Mammary epithelial cell (primary cell): ENCODE results near the gene SORBS1.

ENCODE experiments used
- EZH2 ChIP-seq: IDR thresholded peaks from 2 replicates; pipeline ENCODE4 v1.6.1; 2012; ENCODE audit warnings: low read length, inconsistent platforms, borderline replicate concordance
- TF ChIP-seq, protein P1 (sequence below), 2 donors: IDR thresholded peaks in 1 of 2; conservative IDR thresholded peaks in 1 of 2; 2 replicates each; pipeline ENCODE4 v1.5.1; 2011 to 2012; ENCODE audit warnings: inconsistent platforms in 2 of 2, low read length in 2 of 2, mild to moderate bottlenecking in 2 of 2, control low read depth in 1 of 2, low read depth in 1 of 2; ENCODE audit not compliant: insufficient read depth in 1 of 2; ENCODE audit errors: extremely low read depth in 1 of 2

DNA sequence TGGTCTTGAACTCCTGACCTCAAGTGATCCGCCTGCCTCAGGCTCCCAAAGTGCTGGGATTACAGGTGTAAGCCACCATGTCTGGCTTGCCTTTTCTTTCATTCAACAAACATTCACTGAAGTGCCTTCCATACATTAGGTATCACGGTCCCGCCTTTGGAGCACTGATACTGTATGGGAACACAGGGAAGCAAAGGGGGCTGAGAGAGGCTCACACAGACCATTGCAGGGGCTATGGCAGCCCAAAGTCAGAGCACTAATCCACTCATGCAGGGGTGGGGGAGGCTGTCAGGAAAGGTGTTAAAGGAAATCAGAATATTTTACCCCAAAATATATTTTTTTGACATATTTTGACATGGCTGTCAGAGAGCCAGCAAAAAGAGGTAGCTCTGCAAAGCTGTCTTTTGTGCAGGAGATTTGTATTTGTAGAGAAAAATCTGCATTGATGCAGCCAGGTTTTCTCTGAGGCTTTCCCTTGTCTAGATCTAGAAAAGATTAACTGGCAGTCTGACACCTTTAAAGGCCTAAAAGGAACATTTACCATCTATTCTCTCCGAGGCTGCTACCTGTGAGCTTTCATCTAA is 228.4 kb downstream of the SORBS1 start:
- TF ChIP-seq, protein P1, sequence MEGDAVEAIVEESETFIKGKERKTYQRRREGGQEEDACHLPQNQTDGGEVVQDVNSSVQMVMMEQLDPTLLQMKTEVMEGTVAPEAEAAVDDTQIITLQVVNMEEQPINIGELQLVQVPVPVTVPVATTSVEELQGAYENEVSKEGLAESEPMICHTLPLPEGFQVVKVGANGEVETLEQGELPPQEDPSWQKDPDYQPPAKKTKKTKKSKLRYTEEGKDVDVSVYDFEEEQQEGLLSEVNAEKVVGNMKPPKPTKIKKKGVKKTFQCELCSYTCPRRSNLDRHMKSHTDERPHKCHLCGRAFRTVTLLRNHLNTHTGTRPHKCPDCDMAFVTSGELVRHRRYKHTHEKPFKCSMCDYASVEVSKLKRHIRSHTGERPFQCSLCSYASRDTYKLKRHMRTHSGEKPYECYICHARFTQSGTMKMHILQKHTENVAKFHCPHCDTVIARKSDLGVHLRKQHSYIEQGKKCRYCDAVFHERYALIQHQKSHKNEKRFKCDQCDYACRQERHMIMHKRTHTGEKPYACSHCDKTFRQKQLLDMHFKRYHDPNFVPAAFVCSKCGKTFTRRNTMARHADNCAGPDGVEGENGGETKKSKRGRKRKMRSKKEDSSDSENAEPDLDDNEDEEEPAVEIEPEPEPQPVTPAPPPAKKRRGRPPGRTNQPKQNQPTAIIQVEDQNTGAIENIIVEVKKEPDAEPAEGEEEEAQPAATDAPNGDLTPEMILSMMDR (conservative IDR thresholded peaks at IDR 0.05 in 1 of 2, IDR thresholded peaks at IDR 0.05 in 1 of 2; ENCODE audit: extremely low read depth in 1 of 2, insufficient read depth in 1 of 2, low read depth in 1 of 2, low read length in 2 of 2): no peak
- no peak for TF ChIP-seq EZH2
